LoVo (cell line): Measurements from ENCODE around the gene SSNA1.

Experiments used
- DNase-seq: peaks from one replicate; pipeline ENCODE4 v3.0.0-alpha.2; 2016; ENCODE audit warnings: low spot score

Gene SSNA1, protein sequence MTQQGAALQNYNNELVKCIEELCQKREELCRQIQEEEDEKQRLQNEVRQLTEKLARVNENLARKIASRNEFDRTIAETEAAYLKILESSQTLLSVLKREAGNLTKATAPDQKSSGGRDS

DNA sequence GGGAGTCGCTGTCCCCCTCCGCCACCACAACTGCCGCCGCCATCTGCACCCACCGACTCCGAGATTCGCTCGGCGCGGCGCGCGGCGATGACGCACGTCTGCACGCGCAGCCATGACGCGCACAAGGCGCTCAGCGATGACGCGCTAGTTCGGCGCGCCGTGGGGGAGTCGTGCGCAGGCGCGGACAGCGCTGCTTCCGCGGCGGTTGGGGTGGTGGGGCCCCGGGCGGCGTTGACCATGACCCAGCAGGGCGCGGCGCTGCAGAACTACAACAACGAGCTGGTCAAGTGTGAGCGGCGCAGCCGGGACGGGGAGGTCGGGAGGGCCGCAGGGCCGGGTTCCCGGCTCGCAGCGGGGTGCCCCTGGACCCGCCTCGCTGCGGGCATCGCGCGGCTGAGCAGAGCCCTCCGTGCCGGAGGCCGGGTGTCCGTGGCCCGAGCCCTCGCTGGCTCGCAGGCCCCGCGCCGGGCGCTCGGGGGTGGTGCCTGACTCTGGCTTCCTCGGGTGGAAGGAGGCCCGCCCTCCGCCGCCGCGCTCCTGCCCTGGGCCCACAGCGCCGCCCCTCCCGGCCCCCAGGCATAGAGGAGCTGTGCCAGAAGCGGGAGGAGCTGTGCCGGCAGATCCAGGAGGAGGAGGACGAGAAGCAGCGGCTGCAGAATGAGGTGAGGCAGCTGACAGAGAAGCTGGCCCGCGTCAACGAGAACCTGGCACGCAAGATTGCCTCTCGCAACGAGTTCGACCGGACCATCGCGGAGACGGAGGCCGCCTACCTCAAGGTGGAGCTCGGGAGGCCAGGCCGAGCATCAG is at the start of gene SSNA1, which contains the start of gene ANAPC2:
TSS of gene SSNA1 (plus strand) at position 187 of the 807 bp plus-strand sequence. CDS start at position 238, 51 bp downstream.
TSS of gene ANAPC2 (minus strand) at position 71 of the 807 bp plus-strand sequence. CDS start at position 43, 28 bp downstream.
- peak; percentile 92 for DNase-seq

DNA sequence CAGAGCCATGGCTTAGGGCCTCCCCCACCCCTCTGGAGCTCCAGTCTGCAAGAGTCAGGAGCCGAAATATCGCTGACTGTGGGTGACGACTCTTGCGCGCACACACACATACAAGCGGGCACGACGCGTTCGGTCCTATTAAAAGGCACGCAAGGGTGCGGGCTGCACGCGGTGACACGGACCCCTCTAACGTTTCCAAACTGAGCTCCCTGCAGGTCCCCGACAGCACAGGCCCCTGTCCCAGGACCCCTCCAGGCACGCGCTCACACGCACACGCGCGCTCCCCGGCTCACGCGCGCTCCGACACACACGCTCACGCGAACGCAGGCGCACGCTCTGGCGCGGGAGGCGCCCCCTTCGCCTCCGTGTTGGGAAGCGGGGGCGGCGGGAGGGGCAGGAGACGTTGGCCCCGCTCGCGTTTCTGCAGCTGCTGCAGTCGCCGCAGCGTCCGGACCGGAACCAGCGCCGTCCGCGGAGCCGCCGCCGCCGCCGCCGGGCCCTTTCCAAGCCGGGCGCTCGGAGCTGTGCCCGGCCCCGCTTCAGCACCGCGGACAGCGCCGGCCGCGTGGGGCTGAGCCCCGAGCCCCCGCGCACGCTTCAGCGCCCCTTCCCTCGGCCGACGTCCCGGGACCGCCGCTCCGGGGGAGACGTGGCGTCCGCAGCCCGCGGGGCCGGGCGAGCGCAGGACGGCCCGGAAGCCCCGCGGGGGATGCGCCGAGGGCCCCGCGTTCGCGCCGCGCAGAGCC is 49.6 kb upstream of the SSNA1 start, which contains the start of gene GRIN1:
TSS of gene GRIN1 (plus strand) at position 433 of the 746 bp plus-strand sequence. CDS start 333 bp downstream, outside the sequence.
- no peak for DNase-seq

DNA sequence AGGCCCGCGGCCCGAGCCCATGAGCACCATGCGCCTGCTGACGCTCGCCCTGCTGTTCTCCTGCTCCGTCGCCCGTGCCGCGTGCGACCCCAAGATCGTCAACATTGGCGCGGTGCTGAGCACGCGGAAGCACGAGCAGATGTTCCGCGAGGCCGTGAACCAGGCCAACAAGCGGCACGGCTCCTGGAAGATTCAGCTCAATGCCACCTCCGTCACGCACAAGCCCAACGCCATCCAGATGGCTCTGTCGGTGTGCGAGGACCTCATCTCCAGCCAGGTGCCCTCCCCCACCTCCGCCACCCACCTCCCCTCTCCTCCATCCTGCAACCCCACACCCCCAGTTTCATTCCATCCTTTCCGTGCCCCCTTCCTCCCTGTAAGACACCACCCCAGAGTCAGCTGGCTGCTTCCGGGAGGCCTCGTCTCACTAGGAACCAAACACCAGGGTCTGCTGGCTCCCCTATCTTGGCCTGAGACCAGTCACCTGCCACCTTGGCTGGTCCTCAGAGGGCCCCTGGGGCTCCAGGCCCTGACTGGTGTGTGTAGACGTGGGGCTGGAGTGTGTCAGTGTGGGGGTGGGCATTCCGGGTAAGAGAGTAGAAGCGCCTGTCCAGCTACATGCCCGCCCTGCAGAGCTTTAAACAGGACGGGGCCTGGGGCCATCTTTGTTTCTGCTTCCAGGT is 48.9 kb upstream of the SSNA1 start:
- no peak for DNase-seq

DNA sequence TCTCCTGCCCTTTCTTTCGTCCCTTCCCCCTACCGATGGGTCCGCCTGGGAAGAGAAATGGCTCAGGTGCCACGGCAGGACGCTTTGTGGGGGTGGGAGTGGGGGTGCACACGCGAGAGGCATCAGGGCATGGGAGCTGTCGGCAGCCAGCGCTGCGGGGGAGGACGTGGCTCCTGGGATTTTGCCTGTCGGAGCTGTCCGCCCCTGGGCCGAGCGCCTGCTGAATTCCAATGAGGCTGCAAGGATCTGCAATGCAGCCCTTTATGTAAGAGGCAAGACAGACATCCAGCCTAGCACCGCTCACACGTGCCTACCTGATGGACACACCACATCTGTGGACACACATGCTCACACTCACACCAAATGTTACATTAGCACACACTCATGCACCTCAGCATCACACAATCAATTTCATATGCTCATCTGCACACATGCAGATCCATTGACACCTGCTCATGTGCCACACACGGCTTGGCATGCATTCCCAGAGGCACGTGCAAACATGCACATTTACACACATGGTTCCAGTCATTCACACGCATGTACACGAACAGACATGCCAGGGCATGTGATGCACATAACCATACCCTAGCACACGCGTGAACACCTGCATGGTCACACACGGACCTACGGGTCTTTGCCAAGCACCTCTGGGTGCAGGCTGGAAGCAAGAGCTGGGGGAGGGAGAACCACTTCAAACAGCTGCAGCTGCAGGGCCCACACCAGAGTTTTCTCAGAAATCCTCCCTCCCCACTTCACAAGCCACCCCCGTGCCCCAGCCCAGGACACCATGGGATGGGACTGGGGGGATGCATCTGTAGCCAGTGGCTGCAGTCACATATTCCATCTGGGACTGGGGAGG is 48.1 kb upstream of the SSNA1 start:
- no peak for DNase-seq

DNA sequence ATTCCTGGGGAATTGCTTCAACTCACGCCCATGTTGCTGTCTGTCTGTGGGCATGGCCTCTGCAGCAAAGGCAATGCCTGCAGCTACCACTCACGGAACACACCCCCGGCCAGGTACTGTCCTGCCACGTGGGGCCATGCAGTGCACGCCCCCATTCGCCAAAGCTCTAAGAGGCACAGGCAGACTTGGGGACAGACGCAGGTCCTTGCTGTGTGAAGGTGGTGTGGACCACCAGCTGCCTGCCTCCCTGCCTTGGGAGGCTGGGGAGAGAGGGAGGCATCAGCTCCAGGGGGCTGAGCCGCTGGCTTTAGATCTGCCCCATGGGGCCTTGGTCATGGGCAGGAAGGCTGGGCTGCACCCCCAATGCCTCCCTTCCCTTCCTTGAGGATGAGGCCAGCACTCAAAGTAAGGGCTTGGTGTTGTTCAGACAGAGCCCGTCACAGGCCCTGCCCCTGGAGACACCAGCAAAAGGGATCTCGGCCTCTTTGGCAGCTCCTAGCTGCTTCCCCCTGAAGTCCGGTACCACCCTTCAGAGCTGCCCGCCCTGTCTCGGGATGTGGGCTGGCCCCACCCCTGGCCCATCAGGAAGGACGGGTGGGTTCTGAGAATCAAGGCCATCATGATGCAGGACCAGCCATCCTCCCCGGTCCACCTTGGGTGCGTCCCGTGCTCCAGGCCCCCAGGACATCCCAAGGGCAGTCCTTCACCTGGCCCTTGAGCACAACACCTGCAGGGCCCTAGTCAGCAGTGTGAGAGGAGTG is 47.2 kb upstream of the SSNA1 start:
- DNase-seq, result no peak

DNA sequence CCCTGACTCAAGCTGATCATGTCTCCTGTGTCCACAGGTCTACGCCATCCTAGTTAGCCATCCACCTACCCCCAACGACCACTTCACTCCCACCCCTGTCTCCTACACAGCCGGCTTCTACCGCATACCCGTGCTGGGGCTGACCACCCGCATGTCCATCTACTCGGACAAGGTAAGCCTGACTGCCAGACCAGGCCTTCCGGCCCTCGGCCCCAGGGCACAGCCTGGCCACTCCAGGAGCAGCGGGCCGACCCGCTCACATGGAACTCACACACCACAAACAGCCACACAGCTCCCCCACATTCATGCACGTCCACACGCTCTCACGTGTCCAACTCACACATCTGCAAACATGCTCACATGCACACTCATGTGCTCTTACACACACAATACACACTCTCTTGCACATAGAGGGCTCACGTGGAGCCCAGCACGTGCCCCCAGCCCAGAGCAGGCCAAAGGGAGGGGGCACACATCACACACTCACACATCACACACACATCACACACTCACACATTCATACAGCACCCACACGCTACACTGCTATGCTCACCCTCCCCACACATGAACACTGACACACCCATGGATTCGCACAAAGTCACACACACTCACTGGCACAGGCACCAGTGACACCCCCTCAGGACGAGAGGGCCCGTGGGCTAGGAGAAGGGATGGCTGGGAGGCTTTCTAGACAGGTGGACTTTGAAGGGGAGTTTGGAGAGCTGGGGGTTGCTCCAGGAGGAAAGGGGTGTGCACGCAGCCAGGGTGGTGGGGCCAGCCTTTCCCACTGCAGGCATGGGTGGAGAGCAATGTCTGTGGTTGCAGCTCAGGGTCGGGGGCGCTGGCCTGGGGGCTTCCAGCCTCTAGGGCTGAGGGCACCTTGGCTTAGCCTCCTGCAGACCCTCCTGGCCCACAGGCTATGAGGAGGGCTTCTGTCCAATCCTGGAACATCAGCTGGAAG is 46.2 kb upstream of the SSNA1 start:
- no peak for DNase-seq

DNA sequence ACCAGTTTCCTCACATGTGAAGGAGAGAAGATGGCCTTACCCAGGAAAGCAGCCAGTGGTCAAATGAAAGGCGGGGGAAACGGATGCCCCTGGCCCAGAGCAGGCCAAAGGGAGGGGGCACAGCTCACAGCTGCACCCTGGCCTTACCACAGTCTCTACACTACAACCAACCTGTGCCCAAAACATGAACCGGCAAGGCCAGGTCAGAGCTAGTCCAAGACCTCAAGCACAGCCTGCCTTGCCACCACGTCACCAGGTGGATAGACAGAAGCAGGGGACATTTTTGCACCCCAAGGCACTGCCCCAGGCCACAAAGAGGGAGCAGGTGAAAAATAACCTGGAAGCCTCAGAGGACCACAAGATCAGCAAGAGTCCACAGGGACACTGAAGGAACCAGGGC is 45.0 kb upstream of the SSNA1 start:
- DNase-seq, result no peak

DNA sequence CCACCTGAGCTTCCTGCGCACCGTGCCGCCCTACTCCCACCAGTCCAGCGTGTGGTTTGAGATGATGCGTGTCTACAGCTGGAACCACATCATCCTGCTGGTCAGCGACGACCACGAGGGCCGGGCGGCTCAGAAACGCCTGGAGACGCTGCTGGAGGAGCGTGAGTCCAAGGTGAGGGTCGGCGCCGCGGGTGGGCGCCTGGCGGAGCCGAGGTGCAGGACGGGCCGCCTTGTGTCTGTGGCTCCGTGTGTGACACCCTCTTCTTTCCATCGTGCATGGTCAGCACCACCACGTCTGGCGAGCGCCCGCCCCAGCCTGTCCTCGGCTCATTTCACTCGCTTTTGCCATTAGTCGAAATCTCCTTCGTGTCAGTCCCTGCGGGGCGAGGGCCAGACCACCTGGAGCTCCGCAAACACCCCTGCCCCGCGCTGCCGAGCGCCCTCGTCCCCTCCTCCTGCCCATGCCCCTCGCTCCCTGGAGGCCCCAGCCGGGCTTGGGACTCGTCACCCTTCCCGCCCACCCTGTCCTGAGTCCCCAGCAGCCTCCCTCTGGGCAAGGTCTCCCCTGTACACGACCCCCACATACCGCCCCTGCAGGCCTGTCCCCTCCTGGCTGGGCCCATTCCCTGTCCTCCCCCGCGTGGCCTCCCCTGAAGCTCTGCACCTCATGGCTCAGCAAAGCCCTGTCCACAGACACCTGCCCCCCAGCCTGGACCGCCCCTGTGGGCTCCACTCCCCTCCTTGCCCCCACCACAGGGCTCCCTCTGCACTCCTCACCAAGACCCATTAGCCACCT is 42.5 kb upstream of the SSNA1 start:
- no peak for DNase-seq

DNA sequence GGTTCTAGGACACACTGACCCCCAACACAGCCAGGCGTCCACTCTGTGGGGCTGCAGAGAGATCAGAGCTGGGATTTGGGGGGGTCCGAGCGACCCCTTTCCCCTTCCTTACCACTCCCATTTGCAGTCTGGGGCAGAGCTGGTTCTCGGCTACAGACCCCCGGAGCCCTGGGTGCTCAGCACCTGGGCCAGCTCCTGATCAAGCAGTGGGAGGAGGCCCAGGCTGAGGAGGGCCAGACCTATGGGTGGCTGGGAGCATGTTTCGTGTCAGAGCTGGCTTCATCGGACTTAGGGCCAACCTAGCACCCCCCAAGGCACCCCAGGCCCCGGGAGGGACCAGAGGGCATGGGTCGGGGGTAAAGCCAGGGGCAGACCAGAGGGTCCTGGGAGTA is 42.0 kb upstream of the SSNA1 start:
- no peak for DNase-seq

DNA sequence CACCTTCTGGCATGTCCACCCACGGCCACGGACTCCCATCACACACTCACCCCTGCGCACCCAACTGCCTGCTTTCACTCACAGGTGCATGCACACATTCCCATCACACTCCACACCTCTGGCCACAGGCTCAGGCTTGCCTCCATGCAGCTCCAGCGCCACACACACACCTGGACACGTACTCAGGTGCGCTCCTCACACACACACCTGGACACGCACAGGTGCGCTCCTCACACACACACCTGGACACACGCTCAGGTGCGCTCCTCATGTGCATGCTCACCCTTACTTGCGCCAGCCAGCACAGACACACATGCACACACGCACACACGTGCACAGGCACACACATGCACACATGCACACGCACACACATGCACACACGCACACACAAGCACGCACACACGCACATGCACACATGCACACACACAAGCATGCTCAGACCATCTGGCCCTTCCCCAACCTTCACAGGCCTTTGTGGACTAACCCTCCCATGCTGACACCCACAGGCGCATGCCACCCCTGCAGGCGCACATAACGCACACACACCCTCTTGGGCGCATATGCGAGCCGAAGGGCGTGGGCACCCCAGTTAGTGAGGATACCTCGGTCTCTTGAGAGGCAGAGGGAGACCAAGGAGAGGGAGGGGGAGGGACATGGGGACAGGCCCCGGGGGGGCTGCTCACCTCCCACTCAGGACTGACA is 41.2 kb upstream of the SSNA1 start:
- DNase-seq, result no peak

DNA sequence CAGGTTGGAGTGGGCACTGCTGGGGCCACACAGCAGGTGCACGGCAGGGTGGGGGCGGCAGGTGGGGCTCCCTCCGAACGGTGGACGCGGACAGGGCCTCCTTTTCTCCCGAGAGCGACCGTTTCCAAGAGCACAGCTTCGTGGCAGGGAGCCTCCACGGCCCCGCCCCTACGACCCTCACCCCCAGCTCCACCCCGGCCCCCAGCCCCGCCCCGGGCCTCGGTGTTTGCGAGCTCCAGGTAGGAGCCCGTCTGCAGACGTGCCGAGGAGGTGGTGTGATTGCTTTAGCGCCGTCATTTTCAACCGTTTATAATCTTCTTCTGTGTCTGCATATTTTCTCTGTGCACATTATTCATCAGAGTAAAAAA is 40.7 kb upstream of the SSNA1 start:
- DNase-seq, result no peak

DNA sequence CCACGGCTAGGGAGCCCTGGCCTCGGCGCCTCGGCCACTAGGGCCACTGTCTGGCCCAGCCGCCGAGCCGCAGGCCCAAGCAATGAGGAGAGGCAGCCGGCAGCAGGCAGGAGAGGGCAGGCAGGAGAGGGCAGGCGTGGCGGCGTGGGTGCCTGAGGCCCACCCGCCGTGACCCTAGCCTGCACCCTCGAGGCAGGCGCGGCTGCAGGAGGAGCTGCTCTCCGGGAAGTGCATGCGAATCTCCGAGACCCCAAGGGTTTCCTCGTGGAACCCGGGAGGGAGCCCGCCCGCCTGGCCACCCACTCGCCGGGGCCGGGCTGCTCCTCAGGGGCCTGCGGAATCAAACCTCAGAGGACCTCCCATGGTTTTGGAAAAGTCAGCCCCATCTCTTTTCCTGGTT is 40.2 kb upstream of the SSNA1 start:
- DNase-seq, result no peak

DNA sequence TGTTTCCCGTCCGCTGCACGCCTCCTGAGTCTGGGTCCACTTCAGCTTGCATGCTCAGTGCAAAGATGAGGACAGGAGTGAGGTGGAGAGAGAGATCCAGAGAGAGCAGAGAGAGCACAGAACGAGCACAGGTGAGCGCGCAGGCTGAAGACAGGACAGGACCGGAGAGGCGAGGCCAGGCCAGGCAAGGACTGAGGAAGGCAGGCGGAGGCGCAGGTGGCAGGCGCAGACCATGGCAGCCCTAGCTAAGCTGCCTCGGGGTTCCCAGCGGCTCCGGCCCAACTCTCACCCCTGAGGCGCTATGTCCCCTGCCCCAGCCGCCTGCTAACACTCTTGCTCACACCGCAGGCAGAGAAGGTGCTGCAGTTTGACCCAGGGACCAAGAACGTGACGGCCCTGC is 39.8 kb upstream of the SSNA1 start:
- DNase-seq, result no peak

DNA sequence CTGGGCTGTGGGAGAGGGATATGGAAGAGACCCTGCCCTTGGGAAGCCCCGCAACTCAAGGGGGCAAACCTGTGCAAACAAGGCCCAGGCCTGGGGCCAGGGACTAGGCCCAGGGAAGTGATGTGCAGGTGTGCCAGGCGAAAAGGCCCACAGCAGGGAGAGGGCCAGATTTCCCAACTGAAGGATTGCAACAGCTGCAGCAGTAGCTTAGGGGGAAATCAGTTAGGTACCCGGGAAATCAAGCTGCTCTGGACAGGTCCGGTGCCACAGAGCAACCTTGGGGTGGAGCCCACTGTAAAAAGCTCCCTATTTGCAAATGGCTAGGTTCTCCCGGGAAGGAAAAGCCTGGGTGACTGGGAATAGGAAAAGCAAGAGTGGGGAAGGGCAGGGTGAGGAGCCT is 39.1 kb upstream of the SSNA1 start:
- no peak for DNase-seq

DNA sequence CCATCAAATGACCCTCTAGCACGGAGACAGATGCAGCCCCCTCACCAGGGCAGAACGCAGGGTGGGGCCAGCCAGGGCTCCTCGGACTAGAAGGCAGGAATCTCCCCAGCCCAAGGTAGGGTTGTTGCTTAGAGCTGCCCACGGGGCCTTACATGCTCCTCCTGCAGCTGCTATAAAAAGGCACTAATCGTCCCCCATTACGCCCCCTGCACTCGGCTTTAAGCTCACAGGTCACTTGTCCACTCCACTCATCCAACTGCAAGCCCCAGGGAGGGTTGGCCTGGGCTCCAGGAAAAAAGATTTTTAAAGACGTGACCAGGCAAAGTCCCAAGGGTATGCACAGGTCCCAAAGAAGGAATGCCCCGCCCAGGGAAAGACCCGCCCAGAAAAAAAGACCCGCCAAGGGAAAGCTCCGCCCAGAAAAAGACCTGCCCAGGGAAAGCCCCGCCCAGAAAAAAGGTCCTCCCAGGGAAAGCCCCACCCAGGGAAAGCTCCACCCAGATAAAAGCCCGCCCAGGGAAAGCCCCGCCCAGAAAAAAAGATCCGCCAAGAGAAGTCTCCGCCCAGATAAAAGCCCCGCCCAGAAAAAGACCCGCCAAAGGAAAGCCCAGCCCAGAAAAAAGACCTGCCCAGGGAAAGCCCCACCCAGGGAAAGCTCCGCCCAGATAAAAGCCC is 38.4 kb upstream of the SSNA1 start:
- DNase-seq, result peak; percentile 61

DNA sequence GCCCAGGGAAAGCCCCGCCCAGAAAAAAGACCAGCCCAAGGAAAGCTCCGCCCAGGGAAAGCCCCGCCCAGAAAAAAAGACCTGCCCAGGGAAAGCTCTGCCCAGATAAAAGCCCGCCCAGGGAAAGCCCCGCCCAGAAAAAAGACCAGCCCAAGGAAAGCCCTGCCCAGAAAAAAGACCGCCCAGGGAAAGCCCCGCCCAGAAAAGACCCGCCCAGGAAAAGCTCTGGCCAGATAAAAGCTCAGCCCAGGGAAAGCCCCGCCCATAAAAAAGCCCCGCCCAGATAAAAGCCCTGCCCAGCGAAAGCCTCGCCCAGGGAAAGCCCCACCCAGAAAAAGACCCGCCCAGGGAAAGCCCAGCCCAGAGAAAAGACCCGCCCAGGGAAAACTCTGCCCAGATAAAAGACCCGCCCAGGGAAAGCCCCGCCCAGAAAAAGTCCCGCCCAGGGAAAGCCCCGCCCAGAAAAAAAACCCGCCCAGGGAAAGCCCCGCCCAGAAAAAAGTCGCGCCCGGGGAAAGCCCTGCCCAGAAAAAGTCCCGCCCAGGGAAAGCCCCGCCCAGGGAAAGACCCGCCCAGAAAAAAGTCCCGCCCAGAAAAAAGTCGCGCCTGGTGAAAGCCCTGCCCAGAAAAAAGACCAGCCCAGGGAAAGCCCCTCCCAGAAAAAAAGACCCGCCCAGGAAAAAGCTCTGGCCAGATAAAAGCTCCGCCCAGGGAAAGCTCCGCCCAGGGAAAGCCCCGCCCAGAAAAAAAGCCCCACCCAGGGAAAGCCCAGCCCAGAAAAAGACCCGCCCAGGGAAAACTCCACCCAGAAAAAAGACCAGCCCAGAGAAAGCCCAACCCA is 37.6 kb upstream of the SSNA1 start:
- DNase-seq, result peak; percentile 75
